ENCODE measurements around the gene SIX4.

Gene SIX4

GRCh38 chr14:60721326-60722106 is 2.6 kb downstream of the SIX4 start:
- DNase-seq = peak; percentile 42 to 86

GRCh38 chr14:60720962-60721325 is 3.2 kb downstream of the SIX4 start:
- DNase-seq = peak in 1 of 2 experiments; percentile 39

- DNase-seq = no peak
Measured at GRCh38 chr14:60720391-60720790, 3.8 kb downstream of the SIX4 start.

GRCh38 chr14:60713513-60713912 is 10.6 kb downstream of the SIX4 start:
- no peak for DNase-seq

- no peak for DNase-seq
Measured at GRCh38 chr14:60710494-60710893, 13.7 kb downstream of the SIX4 start.

- no peak for DNase-seq
Measured at GRCh38 chr14:60707858-60708257, 16.3 kb downstream of the SIX4 start.

- no peak for DNase-seq
Measured at GRCh38 chr14:60705100-60705499, 19.1 kb downstream of the SIX4 start.

- no peak for DNase-seq
Measured at GRCh38 chr14:60700598-60700997, 23.6 kb downstream of the SIX4 start.

- DNase-seq = peak; percentile 7 to 23
Measured at GRCh38 chr14:60695327-60695726, 28.8 kb downstream of the SIX4 start.

- DNase-seq = no peak
Measured at GRCh38 chr14:60691383-60692113, 32.6 kb downstream of the SIX4 start.

- DNase-seq = peak; percentile 11 to 27
Measured at GRCh38 chr14:60686865-60687264, 37.3 kb downstream of the SIX4 start.

GRCh38 chr14:60684203-60684602 is 39.9 kb downstream of the SIX4 start:
- DNase-seq = no peak

- no peak for DNase-seq
Measured at GRCh38 chr14:60681271-60681670, 42.9 kb downstream of the SIX4 start.

- DNase-seq = no peak
Measured at GRCh38 chr14:60680511-60680910, 43.6 kb downstream of the SIX4 start.

- no peak for DNase-seq
Measured at GRCh38 chr14:60679566-60680258, 44.4 kb downstream of the SIX4 start.

GRCh38 chr14:60677701-60678100 is 46.5 kb downstream of the SIX4 start:
- DNase-seq = no peak

- no peak for DNase-seq
Measured at GRCh38 chr14:60670989-60671388, 53.2 kb downstream of the SIX4 start.

GRCh38 chr14:60668431-60669112 is 55.6 kb downstream of the SIX4 start:
- no peak for DNase-seq

- peak; percentile 87 to 96 for DNase-seq
Measured at GRCh38 chr14:60665177-60665550, 59.0 kb downstream of the SIX4 start.

GRCh38 chr14:60662982-60663381 is 61.2 kb downstream of the SIX4 start:
- no peak for DNase-seq

- DNase-seq = no peak
Measured at GRCh38 chr14:60661721-60662120, 62.4 kb downstream of the SIX4 start.

Data from NCI-H526 (cell line).